Brain microvascular endothelial cell (primary cell): ENCODE results near the gene CTAG1A.
"Not testable (repeated sequence)": the region's sequence is repeated elsewhere in the genome, so short reads cannot be mapped to it uniquely, and the experiment has no call there.

Experiments used
- DNase-seq: peaks from one replicate; pipeline ENCODE4 v3.0.0-alpha.2; 2020
- H3K27ac ChIP-seq: fragments of 250-450 bp; sonication (Bioruptor Pico); 2 replicates; pipeline ENCODE4 v1.5.1; 2020; ENCODE audit warnings: mild to moderate bottlenecking, moderate library complexity
- H3K27me3 ChIP-seq: fragments of 250-450 bp; sonication (Bioruptor Pico); replicated peaks from 2 replicates; pipeline ENCODE4 v1.5.1; 2020; ENCODE audit warnings: mild to moderate bottlenecking
- H3K36me3 ChIP-seq: fragments of 250-450 bp; sonication (Bioruptor Pico); replicated peaks from 2 replicates; pipeline ENCODE4 v1.5.1; 2020; ENCODE audit warnings: mild to moderate bottlenecking
- H3K4me3 ChIP-seq: 2 replicates; pipeline ENCODE4 v1.5.1; 2011; ENCODE audit warnings: low read depth, mild to moderate bottlenecking, control low read depth, low read length, moderate library complexity
- in situ Hi-C: cut with HindIII; loops from 2 replicates; pipeline ENCODE4 v1.10.0; 2017; ENCODE audit warnings: low sequenced_read_pairs, low pct_ligation_motif_present
- TF ChIP-seq, protein P1 (sequence below): IDR thresholded peaks from 2 replicates; pipeline ENCODE4 v1.5.1; 2011; ENCODE audit warnings: low read depth, mild to moderate bottlenecking, moderate library complexity, low read length, control low read depth, inconsistent platforms; ENCODE audit errors: missing control alignments

Gene CTAG1A

DNA sequence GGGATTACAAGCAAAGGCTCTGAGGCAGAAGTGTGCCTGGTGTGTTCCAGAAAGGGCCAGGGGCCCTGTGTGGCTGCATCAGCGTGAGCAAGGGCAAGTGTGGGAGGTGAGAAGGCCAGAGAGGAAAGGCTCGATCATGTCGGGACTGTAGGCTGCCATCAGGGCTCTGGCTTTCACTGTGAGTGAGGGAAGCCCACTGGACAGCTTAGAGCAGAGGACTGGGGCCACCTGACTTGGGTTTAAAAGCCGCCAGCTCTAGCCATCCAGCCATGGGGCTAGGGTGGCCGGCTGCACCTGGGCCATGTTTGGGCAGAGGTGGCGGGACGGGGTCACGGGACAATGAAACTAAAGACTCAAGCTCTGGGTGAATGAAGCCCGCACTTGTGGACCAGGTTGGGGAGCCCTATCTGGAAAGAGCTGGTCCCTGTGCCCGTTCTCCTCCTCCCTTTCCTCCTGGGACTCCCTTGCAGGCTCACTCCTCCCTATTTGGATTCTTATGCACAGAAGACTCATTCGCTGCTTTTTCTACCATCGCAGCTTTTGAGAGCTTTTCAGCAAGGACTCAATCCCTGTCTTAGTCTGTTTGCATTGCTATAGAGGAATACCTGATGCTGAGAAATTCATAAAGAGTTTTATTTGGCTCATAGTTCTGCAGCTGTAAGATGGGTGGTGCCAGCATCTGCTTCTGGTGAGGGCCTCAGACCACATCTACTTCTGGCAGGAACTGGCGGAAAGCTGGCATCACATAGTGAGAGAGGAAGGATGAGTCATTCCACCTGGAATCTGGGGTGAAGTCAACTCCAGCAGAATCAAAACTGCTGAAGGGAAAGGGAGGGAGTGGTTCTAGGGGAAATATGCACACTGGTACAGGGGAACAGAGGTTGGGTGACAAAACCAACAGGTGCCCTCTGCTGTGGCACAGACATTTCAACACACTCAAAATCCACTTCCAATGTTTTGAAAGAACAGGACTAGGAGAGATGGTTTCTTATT is 18.8 kb downstream of the CTAG1A start:
- in situ Hi-C loops: no loop called here

DNA sequence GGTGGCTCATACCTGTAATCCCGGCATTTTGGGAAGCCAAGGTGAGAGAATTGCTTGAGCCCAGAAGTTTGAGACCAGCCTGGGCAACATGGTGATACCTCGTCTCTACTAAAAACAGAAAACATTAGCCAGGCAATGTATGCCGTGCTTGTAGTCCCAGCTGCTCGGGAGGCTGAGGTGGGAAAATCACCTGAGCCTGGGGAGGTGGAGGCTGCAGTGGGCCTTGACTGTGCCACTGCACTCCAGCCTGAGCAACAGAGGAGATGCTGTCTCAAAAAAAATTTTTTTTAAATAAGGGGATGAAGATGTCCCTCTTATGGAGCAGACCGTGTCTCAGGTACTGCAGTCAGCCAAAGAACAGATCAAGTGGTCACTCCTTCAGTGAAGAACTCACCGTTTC is 20.6 kb downstream of the CTAG1A start:
- in situ Hi-C loops: no loop called here
- TF ChIP-seq, protein P1, sequence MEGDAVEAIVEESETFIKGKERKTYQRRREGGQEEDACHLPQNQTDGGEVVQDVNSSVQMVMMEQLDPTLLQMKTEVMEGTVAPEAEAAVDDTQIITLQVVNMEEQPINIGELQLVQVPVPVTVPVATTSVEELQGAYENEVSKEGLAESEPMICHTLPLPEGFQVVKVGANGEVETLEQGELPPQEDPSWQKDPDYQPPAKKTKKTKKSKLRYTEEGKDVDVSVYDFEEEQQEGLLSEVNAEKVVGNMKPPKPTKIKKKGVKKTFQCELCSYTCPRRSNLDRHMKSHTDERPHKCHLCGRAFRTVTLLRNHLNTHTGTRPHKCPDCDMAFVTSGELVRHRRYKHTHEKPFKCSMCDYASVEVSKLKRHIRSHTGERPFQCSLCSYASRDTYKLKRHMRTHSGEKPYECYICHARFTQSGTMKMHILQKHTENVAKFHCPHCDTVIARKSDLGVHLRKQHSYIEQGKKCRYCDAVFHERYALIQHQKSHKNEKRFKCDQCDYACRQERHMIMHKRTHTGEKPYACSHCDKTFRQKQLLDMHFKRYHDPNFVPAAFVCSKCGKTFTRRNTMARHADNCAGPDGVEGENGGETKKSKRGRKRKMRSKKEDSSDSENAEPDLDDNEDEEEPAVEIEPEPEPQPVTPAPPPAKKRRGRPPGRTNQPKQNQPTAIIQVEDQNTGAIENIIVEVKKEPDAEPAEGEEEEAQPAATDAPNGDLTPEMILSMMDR: no peak
- Histone ChIP-seq H3K36me3 (no peaks in the 10 kb centered on the region), H3K27ac (no peak overlapping the region), H3K27me3 (no peaks in the 10 kb centered on the region), H3K4me3 (no peak overlapping the region)
- no peak for DNase-seq

More for the DNA sequence above, 18.8 kb downstream of the CTAG1A start:
- no peak overlapping the region for H3K27ac ChIP-seq
- no peak overlapping the region for H3K4me3 ChIP-seq
- peak; percentile 3 for DNase-seq
- H3K36me3 ChIP-seq: no peaks in the 10 kb centered on the region
- no peaks in the 10 kb centered on the region for H3K27me3 ChIP-seq
- TF ChIP-seq, protein P1: no peak

DNA sequence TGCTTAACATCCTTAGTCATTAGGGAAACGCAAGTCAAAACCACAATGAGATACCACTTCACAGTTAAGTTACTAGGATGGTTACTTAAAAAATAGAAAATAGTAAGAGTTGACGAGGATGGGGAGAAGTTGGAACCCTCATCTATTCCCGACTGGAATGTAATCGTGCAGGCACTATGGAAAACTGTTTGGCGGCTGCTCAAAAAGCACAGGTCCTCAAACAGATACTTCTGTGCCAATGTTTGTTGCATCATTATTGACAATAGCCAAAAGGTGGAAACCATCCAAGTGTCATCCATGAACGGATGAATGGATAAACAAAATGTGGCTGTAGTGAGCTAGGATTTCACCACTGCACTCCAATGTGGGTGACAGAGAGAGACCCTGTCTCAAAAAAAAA is 22.4 kb downstream of the CTAG1A start:
- DNase-seq: no peak
- TF ChIP-seq, protein P1: no peak
- no peak overlapping the region for H3K27ac ChIP-seq
- no peak overlapping the region for H3K4me3 ChIP-seq
- no peaks in the 10 kb centered on the region for H3K27me3 ChIP-seq
- in situ Hi-C loops: no loop called here
- H3K36me3 ChIP-seq: no peaks in the 10 kb centered on the region

DNA sequence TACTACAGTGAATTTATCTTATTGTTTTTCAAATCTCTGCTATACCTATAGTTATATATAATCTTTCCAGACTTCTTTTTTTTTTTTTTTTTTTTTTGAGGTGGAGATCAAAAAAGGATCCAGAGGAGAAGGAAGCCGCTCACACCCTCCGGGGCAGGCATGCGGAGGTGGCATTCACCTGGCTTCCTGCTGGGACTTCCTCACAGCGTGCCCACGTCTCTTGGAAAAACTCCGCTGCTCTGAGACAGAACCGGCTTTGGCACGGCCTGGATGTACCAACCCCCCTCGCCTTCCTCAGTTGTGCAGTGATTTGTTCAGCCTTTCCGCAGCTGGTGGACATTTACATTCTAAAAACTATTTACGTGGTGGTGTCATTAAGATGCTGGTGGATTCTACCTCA is 23.0 kb downstream of the CTAG1A start:
- H3K36me3 ChIP-seq, in situ Hi-C loops, H3K27me3 ChIP-seq, DNase-seq, H3K27ac ChIP-seq, H3K4me3 ChIP-seq: not testable (repeated sequence)

DNA sequence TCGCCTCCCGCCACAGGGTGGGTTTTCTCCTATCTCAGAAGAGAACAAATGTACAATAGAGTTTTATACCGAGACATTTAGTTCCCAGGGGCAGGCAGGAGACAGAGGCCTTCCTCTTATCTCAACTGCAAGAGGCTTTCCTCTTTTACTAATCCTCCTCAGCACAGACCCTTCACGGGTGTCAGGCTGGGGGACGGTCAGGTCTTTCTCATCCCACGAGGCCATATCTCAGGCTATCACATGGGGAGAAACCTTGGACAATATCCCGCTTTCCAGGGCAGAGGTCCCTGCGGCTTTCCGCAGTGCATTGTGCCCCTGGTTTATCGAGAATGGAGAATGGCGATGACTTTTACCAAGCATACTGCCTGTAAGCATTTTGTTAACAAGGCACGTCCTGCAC is 23.9 kb downstream of the CTAG1A start:
- H3K36me3 ChIP-seq, H3K27ac ChIP-seq, H3K4me3 ChIP-seq, in situ Hi-C loops, DNase-seq, H3K27me3 ChIP-seq: not testable (repeated sequence)

DNA sequence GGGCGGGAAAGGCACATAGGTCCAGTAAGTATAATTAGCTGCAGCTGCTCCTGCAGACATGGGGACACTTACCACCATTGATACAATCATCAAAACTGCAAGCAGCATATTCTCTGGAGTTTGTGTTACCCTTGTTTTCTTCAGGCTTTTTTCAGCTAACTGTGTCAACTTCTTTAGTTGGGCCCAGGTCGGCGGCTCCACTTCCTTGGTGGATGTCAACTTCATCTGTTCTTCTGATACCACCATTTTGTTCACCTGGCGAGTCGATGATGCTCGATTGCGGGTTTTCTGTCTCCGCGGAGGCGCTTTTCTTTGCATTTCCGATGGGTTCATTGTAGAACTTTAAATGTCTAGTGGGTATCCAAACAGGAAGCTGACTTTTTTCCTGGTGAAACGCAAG is 26.2 kb downstream of the CTAG1A start:
- H3K4me3 ChIP-seq, in situ Hi-C loops, DNase-seq, H3K36me3 ChIP-seq, H3K27me3 ChIP-seq, H3K27ac ChIP-seq: not testable (repeated sequence)

DNA sequence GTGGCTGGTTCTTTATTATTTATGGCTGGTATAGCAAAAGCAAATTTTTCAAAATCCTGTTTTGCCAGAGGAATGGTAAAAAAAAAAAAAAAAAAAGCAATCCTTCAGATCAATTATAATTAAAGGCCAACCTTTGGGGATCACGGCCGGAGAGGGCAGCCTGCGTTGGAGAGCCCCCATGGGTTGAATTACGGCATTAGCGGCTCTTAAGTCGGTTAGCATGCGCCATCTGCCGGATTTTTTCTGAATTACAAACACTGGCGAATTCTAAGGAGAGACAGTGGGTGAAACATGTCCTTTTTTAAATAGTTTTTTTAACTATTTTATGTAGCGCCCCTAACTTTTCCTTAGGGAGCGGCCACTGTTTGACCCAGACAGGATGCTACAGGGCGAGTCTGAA is 28.7 kb downstream of the CTAG1A start:
- in situ Hi-C loops: not testable (repeated sequence)

DNA sequence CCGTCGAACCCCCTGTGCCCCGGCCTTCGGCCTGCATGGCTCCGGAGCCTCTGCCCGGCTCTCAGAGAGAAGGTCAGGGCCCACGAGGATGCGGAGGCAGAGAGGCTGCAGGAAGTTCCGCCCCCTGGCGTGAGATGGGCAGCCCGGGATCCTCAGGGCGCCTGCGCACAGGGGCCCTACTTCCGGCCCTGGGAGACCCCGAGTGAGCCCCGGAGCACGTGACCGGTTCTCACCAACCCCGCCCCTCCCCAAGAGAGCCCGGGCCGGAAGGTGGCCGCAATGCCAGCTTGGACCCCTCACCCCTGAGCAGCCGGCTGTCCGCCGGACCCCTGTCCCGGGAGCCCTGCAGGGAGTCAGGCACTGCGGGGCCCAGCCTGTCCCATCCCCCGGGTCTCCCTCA is 34.2 kb downstream of the CTAG1A start, which contains the start of gene CTAG1B:
TSS of gene CTAG1B (minus strand) at position 101 of the 400 bp plus-strand sequence. CDS start at position 37, 64 bp downstream.
- H3K4me3 ChIP-seq, H3K27me3 ChIP-seq, DNase-seq, in situ Hi-C loops, H3K27ac ChIP-seq, H3K36me3 ChIP-seq: not testable (repeated sequence)

More for the DNA sequence above, 28.7 kb downstream of the CTAG1A start:
- not testable (repeated sequence) for H3K27me3 ChIP-seq, H3K4me3 ChIP-seq, H3K36me3 ChIP-seq, DNase-seq, H3K27ac ChIP-seq

DNA sequence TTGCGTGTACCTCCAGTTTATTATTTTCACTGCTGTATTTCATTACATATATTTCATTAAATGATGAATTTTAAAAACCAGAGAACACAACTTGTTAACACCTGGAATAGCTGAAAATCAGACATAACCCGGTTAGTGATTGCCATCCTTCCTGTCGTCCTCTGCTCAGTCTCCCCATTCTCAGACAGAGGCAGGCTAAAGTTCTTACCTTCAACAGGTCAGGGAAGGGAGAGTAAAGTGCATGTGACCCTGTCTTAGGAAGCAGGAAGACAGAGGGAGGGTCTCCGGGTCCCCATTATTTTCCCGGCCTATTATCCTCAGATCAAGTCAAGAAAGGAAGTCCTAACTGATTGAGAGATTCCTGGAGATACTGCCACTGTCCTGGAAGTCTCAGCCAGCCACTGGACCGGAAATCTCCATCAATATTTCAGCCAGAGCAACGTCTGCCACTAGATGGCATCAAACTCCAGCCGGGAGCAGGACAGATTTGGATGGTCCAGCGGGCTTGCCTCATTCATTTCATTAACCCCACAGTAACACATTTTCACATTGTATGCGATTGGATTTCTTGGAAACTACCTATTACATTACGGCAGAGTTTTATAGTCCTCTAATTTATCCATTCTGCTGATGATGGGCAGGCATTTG is 36.0 kb downstream of the CTAG1A start:
- DNase-seq, in situ Hi-C loops, H3K27me3 ChIP-seq, H3K4me3 ChIP-seq, H3K36me3 ChIP-seq, H3K27ac ChIP-seq: not testable (repeated sequence)

DNA sequence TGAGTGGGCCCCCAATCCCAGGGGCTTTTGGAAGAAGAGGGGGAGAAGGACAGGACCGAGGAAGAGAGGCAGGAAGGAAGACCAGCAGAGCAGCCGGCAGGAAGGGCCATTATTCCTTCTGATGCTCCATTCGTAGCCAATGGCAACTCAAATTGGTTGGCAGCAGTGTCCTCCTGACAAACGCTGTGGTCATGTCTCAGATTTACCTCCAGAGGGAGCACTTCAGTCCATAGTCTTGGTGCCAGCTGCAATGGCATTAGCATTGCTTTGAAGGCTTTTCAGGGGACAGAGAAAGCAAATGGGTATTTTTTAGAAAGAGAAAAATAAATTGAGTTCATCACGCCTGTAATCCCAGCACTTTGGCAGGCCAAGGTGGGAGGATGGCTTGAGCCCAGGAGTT is 44.0 kb downstream of the CTAG1A start:
- H3K4me3 ChIP-seq, H3K27me3 ChIP-seq, DNase-seq, H3K27ac ChIP-seq, in situ Hi-C loops, H3K36me3 ChIP-seq: not testable (repeated sequence)

DNA sequence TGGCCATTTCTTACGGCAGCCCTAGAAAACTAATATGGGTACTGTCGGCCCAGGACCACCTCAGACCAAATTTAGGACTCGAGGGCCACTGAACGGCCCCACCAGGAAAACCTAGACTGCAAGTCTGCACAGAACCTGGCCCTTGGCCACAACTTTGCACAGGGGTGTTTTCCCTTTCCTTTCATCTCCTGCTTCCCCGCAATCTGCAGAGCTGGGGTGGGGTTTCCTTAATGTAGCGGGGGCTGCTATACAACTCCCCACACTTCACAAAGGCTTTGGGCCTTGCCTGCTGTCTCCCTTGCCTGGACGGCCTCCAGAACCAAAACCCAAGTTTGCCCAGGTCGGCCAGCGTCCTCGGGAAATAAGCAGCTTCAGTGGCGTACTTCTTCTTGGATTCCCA is 46.0 kb downstream of the CTAG1A start:
- H3K27ac ChIP-seq, DNase-seq, H3K27me3 ChIP-seq, H3K36me3 ChIP-seq, H3K4me3 ChIP-seq, in situ Hi-C loops: not testable (repeated sequence)
